Fibroblast of upper back skin (primary cell): ENCODE measurements around the gene SLC36A2.
"Not testable (repeated sequence)": the region's sequence is repeated elsewhere in the genome, so short reads cannot be mapped to it uniquely, and the experiment has no call there.

Experiments
- DNase-seq: peaks from one replicate; pipeline ENCODE4 v3.0.0-alpha.2; 2013

The SLC36A2 gene

DNA sequence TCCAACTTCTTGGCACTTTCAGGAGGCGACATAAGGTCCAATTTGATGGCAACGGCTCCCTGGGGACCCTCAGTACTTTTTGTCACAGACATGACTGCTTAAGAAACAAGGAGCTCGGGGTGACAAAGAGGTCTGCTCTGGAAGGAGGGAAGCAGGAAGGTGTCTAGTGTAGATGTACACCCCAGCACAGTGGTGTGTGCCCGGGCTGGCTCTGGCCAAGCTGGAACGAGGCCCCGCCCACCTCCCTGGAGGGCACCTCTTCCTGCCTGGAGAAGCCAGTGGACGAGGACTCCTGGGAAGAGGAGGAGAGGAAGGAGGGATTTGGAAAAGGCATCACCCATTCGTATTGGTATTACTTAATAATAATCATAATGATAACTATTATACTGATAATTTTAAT lies at the start of gene SLC36A2:
SLC36A2 (minus strand) TSS at position 191 of the 400 bp plus-strand sequence; CDS start at position 92, 99 bp downstream.
- no peak for DNase-seq

DNA sequence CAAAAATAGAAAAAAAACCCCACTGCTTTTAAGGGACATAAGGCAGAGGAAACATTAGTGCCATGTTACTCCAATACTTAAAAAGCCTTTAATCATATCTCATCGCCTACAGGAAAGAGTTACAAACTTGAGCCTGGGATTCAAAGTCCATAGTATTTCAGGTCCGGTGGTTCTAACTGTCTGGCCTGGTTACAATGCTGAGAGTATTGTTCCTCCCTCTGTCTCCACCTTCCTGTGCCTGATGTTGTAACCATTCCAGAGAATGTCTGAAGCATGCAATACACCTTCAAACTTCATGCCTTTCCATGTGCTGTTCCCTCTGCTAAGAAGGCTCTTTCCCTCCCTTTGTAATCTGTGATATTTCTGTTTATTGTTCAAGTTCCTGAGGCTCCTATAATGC lies 41.6 kb upstream of the SLC36A2 start:
- no peak for DNase-seq

DNA sequence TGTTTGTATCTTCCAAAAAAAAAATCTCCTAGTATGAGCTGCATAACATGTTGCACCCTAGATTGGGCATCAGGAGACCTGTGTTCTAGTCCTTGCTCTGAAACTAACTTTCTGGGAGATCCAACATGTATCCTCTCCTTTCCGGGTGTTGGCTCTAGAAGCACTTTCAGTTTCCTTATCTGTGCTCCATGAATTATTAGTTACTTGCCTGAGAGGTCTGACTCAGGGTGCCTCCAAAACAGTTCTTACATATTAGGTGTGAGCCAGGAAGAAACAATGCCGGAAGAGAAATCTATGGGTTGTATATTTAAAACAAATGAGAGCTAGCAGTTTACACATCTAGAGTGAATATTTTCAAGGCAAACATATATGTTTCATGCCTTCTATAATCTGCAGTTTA lies 36.7 kb upstream of the SLC36A2 start:
- DNase-seq, result no peak

DNA sequence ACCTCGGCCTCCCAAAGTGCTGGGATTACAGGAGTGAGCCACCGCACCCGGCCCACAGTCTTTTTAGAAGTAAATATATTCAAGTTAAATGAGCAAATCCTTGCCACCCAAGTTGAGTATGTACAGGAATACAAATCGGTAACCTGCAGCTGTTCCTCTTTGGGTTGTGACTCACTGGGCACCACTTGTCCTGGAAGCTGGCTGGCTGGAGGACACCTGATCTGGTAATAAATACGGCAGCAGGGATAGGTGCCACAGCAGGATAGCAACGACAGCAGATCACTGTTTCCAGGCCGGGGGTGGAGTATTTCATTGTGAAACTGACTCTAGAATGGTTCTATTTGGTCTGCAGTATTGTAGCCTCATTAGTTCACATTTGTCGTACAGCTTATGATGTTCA lies 35.7 kb upstream of the SLC36A2 start:
- DNase-seq, result no peak

DNA sequence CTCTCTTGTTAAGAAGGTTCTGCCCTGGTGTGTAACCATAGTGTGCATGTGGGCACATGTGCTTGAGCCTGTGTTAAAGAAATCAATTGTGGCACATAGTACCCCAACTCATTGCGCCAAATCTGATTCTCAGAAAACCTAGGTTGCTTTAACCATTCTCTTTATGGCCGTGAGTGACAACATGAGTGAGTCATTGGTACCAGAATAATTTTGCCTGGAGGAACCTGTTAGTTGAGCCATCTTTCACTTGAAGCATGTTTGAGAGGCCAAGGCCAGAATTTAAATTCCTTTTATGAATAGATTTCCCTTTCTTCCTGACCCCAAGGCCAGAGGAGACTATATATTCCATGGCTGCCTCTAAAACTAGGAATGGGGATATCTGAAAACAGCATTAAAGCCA lies 35.2 kb upstream of the SLC36A2 start:
- no peak for DNase-seq

DNA sequence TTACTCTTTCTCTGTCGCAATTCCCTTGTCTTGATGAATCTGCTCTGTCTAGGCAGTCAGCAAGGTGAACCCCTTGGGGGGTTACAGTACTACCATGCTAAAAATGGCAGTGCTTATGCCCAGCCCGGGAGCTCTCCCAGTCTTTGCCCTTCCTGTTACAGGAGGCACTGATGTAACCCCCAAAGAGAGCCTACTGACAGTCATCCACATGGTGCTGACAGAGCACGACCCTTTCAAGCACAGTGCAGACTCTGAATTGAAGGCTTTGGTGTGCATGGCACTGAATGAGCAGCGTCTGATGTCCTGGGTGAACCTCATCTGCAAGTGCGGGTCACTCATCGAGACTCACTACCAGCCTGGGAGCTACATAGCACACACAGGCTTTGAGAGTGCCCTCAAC lies 34.5 kb upstream of the SLC36A2 start:
- no peak for DNase-seq

DNA sequence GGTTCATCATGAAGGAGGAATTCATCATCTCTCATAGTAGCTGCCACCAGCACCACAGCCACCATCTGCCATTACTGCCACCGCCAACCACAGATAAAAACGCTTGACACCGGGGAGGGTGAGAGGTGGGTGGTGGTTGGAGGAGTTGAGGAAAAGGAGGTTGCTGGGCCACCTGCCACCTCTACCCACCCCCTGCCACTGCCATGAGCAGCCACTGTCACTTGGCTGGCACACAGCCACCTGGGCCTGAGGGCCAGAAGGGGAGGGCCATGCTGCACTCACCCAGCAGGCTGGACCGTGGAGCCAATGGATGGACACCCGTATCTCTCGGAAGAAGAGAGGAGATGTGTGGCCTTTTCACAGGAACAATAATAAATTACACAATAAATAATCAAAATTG lies 31.3 kb upstream of the SLC36A2 start:
- DNase-seq, result no peak

DNA sequence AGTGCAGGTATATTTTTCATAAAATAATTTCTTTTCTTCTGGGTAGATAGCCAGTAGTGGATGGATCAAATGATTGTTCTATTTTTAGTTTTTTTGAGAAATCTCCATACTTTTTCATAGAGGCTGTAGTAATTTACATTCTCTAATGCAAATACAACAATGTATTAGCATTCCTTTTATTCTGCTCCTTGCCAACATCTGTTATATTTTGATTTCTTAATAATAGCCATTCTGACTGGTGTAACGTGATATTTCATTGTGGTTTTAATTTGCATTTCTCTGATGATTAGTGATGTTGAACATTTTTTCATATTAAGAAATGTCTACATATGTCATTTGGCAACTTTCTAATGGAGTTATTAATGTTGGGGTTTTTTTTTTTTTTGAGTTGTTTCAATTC lies 27.2 kb upstream of the SLC36A2 start:
- no peak for DNase-seq

DNA sequence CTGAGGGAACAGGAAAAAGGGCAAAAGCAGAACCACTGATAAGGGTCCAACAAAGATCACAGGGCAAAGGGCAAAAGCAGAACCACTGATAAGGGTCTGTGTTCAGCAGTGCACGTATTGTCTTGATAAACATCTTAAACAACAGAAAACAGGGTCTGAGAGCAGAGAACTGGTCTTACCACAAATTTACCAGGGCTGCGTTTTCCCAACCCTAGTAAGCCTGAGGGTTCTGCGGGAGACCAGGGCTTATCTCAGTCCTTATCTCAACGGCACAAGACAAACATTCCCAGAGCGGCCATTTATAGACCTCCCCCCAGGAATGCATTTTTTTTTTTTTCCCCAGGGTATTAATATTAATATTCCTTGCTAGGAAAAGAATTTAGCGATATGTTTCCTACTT lies 19.7 kb upstream of the SLC36A2 start:
- DNase-seq, result not testable (repeated sequence)

DNA sequence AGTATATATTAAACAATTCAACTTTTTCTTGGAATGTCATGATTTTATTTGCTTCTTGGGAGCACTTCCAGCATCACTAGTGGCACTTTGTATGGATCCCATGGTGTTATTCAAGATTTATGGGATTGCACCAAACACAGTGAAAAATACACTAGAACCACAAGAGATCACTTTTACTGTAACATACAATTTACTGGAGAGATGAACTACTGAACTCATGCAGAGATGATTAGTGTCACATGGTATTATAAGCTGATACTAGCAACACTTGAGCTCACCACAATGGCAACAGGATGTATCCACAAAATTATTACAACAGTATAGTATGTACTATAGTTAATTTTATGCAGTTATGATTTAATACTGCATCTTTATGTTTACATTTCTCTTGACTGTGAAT lies 16.3 kb upstream of the SLC36A2 start:
- DNase-seq, result no peak

DNA sequence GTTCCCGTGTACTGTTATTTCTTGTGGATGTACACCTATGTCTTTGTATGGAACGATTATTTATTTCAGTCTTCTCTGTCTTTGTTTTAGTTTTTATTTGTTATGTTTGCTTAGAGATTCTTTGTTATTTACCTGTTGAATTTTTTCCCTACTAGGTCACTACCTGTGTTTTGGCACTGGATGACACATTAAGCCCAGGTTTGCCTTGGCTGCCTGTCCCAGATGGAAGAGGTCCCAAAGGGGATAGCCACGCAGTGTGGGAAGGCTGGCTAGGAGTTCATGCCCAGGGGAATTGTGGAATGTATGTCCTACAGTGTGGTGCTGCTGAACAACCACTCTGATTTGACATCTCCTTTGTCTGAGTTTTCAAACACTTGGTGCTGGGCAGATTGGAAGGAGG lies 15.6 kb upstream of the SLC36A2 start:
- DNase-seq, result no peak

DNA sequence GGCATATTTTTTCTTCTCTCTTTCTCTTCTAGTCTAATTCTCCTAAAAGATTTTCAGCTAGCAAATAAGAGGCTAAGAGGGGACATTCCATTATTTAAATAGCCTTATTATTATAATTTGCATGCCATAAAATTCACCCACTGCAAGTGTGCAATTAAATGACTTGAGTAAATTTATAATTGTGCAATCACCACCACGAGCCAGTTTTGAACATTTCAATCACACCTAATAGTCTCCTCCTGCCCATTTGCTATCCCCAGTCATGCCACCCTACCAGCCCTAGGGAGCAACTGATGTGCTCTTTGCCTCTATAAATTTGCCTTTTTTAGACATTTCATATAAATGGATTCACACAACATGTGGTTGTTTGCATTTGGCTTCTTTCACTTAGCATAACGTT lies 12.0 kb upstream of the SLC36A2 start:
- DNase-seq, result no peak

DNA sequence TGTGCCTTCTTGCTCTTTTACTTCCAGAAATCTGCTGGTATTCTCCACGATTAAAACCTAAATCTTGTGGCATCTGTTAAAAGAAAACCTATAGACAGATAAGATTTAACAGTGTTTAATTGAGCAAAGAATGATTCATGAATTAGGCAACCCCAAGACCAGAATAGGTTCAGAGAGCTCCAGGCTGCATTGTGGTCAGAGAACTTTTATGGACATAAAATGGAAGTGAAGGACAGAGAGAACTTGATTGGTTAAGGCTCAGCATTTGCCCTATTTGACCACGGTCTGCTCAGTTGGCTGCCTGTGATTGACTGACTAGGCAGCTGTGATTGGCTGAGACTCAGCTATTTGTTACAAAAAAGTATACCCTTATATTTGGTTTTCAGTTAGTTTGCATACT lies 10.4 kb upstream of the SLC36A2 start:
- DNase-seq, result no peak

DNA sequence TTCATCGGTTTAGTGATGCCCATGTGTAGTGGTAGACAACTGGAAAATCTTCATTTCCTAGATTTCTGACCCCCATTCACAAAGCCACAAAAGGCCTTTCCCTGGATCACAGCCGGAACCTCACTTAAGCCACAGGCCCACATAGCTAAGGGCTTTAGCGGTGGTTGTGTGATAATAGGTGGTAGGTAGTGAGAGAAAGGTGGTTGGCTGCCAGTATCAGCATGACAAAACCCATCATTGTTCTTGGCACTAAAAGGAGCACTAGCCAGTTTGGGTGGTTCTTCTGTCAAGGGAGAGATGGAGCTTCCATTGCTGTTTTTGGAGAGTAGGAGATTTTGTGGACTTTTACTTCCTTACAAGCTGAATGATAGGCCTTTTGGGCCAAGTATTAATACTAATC lies 9.7 kb upstream of the SLC36A2 start:
- no peak for DNase-seq

DNA sequence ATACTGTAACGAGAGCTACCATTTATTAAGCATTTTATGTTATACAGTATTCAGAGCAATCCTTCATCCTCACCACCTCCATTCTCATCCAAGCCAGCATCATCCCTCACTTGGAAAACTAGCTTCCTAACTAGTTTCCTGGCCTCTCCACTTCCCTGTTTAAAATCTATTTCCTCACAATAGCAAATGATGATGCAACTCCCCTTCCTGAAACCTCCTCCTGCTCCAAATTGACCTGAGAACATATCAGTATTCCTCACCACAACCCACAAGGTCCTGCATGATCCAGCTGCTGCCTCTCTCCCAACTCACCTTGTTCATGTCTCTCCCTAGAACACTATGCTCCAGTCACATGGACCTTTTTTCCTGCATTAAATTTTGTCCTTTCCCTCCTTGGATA lies 4.3 kb upstream of the SLC36A2 start:
- DNase-seq, result no peak

DNA sequence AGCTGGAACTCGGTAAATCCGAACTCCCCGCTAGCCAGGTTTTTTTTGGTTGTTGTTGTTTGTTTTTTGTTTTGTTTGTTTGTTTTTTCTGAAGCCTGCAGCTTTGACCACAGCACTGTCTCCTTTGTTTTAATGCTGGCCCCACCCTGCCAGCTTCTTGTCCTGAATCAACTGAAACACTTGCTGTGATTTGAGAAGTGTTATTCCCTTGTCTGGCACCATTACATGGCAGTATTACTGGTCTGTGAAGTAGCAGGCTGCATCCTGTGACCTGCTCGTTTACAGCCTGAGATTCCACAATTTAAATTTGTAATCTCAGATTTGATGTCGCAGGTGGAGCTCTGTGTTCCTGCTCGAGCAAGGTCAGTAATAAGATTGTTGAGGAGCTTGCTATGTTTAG lies 1.4 kb upstream of the SLC36A2 start:
- no peak for DNase-seq

DNA sequence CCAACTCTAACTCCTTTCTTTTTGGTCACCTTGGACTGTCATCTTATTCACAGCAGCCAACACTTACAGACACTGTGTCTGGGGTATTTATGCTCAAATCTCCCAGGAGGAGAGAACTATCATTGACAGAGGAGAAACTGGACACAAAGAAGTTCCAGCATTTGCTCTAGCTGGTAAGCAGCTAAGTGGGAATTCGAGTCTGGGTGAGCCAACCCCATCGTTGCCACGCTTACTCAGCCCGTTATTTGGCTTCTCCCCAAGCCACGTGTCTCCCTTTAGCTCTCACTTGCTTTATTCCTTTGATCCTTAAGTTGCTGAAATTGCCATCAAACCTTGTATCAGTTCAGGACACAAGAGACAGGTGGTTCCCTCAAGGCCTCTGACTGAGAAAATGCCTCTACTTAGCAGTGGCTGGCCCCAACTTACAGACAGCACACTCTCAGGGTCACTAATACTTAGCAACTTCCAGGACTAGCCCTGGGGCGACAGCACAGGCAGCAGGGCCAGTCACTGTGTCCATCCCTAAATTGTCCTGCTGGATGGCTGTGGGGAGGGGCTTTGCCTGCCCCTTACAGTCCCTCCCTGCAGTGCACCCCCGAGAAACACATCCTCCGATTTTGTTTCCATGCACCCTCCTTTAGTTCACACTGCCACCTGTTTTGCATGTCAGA lies 1.4 kb downstream of the SLC36A2 start:
- DNase-seq, result peak; percentile 12

DNA sequence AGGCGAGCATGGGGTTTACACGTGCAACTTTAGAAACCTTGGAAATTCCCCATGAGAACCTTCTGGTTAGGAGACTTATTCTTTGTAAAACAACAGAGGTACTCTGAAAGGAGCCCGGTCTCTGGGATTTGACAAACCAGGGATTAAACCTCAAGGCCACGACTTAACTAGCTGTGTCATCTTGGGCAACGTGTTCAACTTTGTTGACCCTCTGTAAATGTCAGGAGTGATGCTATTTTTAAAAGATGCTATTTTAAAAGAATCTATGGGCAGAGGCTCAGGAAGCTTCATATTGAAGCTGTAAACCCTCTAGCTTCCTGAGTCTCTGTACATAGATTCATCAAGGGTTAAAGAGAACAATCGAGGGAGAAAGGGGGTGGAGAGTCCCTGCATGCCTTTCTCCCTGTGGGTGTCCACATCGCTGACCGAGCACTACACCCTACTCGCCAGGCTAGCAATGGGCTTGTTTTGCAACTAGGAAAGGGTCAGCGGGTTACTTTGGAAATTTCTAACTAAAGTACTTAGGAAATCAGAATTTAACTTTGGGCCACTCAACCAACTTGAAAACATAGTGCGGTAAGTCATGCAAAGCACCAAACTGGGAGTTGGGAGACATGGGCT lies 2.1 kb downstream of the SLC36A2 start:
- DNase-seq, result no peak

DNA sequence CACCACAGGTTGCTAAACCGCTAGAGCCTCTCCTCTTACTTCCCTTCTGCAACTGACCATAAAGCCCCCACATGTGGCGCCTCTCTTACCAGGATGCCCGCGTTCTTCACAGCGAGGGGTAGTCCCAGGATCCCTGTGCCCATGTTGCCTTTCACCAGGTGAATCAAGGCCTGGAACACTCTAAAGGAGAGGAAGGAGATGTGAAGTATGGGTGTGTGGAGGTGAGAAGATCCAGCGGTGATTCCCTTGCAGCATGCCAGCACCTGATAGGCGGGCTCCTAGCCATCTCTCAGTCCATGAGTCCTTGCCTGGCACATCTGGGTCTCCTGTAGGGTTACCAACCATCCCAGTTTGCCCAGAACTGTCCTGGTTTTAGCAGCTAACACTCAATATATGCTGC lies 3.3 kb downstream of the SLC36A2 start:
- DNase-seq, result no peak

DNA sequence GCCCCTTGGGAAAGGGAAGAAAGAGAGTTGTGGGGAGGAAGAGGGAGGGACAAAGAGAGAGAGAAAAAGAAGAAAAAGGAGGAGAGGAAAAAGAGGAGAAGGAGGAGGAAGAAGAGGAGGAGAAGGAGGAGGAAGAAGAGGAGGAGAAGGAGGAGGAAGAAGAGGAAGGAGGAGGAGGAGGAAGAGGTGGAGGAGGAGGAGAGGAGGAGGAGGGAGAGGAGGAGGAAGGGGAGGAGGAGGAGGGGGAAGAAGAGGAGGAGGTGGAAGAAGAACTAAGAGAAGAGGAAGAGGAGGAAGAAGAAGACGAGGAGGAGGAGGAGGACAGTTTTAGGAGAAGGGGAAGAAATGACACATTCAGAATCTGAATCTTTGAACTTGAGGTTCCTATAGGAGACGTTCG lies 7.4 kb downstream of the SLC36A2 start:
- DNase-seq, result no peak

DNA sequence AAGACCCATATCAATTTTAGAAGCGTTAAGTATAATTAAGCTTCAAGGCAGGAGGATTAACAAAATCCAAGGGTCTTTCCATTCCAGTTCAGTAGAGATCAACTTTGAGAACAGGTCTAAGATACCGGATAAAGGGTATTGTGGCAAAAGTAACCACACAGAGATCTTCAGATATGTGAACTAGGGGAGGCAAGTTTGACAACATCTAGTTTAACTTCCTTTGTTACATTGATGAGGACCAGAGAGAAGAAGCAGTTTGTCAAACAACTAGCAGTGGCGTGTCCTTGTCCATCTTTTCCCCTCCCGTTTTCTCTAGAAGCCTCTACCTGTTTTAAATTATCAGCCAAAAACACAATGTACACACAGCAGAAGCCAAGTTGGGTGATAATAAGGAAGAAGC lies 8.6 kb downstream of the SLC36A2 start:
- no peak for DNase-seq

DNA sequence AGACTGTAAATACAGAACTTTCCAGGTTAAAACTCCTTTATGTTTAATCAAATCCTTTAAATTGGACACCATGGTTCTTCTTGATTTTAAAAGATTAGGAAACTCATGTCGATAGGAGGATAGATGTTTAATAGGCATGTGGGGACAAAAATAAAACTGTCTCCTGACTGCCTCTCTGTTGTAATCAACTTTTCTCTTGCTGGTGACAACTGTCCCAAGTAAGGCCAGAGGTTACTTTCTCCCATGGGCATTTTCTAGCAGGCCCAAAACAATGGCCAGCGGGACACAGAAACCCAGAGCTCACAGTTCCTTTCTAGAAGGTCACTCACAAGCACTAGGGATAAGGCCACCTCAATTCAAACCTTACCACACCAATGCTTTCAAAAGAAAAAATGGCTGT lies 14.5 kb downstream of the SLC36A2 start:
- no peak for DNase-seq

DNA sequence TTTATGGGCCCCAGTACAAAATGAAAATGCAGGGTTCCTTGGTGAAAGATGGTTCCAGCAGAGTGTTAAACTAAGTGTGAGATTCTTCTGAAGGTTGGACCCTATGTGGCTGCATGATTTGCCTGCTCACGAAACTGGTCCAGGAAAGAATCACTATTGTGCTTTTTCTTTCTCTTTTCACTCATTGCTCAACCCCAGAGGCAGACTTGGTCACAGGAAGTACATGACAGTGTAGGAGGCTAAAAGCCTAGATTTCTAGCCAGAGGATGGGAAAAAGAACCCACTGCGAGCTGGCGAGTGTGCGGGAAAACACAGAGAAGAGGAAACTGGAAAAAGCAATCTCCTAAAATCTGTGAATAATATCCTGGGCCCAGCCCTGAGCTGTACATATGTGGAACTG lies 18.6 kb downstream of the SLC36A2 start:
- no peak for DNase-seq

DNA sequence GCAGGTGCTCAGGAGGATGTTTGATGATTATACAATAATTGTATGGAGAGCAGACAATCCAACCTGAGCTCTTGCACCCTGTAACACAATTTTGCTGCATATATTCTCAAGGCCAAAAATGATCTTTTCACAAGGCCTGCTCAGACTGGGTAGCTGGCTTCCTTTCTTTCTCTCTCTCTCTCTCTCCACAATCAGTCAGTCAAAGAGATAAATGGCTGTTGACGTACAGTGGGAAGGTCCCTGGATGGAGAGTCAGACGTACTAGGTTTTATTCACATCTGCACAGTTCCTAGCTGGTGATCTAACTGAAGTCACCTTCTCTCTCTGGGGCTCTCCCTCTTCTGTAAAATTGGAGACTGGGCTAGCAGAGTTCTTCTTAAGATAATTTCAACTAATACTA lies 19.8 kb downstream of the SLC36A2 start:
- no peak for DNase-seq

DNA sequence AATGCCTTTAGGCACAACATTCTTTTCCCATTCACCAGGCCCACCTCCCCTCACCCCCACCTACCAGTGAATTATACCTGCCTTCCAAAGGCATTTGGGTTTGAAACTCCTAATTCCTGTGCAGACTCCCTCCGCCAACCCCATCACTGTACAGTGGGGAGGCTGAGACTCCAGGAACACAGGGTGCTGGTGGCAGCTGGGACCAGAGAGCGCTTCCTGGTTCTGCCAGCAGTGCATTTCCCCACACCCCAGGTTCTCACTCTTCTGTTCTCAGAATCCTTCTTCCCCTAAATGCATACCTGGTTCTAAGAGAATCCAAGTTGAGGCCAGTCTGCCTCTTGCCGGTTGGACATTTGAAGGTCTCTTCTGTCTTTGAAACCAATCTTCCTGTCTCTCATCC lies 21.1 kb downstream of the SLC36A2 start:
- DNase-seq, result no peak
